ENCODE data around the gene RASGRP1.
"Not testable (repeated sequence)": the region's sequence is repeated elsewhere in the genome, so short reads cannot be mapped to it uniquely, and the experiment has no call there.

Gene RASGRP1

DNA sequence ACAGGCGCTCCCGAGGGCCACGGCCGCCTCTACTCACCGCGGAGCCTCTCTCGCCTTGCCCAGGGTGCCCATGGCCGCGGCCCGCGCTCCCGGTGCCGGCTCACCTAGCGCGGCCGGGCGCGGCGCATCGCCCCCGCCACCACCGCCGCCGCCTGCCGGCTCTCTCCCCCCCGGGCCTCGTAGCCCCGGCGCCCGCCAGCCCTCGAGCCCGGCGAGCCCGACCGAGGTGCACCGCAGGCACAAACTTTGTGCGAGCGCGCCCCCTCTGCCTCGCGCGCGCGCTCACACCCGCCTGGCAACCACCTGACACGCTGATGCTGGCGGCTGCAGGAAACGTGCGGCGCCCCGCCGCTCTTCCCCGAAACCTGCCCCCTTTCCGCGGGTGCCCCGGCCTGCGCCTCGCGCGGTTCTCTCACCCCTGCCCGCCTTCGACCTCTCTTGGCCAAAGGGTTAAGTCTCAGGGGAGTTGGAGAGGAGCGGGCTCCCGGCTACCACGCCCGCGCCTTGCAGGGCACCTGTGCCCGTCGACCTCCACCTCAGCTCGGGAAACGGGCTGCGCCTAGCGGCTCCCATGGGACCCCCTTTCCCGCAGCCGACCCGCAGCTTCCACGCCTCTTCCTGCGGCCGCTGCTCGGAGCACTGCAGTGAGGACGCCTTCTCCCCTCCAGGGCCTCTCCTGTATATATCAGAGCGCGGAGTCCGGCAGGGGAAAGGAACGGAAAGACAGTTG is at the start of gene RASGRP1:
Gene RASGRP1, minus strand, starts transcription at position 258 of the 730 bp plus-strand sequence. Its CDS starts 186 bp downstream, at position 72.
- DNase-seq (ENCODE audit: low read depth), result no peak

GRCh38 chr15:38613085-38613484 is 48.5 kb upstream of the RASGRP1 start:
- no peak for DNase-seq (ENCODE audit: low read depth)

DNA sequence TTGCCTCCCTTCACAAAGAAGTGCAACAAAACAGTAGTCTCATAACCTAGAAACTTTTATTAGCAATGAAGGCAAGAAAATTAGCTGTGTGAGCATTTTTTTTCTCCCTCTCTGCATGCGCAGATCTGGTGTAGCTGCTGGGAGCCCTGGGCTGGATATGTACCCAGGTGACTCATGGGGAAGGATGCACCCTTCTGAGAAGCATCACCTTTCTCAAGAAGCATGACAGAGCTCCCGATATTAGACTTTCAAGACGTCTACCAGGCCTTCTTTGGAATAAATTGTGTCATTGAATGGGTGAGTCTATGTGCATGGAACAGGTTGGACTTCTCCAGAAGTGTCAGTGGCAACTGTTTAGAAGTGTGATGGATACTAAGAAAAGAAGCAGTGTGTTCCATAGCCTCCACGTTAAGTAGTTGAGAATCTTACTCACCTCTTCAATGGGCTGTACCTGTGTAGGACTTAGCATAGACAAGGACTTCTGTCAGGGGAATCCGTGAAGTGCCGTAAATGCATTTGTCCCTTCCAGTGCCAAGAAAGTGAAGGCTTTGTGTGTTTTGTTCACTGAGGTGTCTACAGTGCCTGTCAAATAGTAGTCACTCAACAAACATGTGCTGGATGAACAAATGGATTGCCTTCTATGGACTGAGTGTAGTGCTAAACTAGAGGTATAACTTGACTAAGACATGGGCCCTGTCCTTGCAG is 47.7 kb upstream of the RASGRP1 start:
- DNase-seq (ENCODE audit: low read depth), result no peak

GRCh38 chr15:38611228-38611627 is 46.6 kb upstream of the RASGRP1 start:
- no peak for DNase-seq (ENCODE audit: low read depth)

- no peak for DNase-seq (ENCODE audit: low read depth)
Measured at GRCh38 chr15:38610748-38611147, 46.1 kb upstream of the RASGRP1 start.

- DNase-seq (ENCODE audit: low read depth), result no peak
Measured at GRCh38 chr15:38609097-38609738, 44.6 kb upstream of the RASGRP1 start.

- no peak for DNase-seq (ENCODE audit: low read depth)
Measured at GRCh38 chr15:38608682-38609081, 44.1 kb upstream of the RASGRP1 start.

- DNase-seq (ENCODE audit: low read depth), result no peak
Measured at GRCh38 chr15:38605744-38606143, 41.1 kb upstream of the RASGRP1 start.

DNA sequence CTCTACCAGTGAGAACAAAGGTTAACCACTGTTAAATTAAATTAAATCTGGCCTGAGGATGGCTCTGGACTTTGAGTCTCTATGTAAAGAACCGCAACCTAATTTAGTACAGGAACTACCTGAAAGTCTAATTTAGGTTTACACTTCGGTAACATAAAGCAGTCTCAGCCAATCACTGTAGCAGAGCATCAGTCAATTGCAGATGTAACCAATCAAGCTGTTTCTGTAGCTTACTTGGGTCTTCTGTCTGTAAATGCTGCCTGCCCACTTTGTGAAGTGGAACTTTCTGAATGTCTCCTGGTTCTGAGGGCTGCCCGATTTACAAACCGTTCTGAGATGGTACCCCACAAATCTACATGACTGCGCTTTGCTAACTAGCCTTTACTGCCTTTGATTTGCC is 39.1 kb upstream of the RASGRP1 start:
- DNase-seq (ENCODE audit: low read depth), result no peak

DNA sequence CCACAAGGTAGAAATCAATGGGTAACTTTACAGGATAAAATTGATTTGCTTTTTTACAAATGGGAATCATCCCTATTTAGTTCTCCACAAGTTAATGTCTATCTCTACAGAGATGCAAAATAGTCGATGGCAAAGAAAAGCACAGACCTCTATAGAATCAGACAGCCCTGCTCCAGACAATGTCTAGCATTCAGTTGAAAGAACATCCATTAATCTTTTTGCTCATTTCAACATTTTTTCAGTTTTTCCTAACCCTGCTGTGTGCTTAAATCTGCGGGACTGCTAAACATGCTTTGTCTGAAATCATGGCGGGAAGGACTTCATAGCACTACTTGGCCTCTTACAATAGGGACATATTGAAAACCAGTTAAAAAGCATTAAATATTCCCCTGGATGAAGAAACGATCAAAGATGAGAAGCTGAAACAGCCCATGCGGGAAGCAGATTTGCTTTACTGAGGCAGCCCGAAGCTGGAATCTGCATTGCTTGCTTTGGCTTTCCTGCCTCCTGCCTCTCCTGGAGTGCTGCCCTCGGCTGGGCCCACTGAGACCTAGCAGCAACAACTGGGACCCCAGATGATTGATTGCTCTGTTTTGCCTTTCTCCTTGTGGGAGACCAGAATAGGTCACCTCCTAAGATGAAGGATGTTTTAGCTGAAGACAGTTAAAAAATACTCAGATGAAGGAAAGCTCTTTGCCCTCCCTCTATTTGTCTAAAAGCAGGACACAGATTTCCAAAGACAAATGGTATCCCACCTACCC is 38.5 kb upstream of the RASGRP1 start:
- DNase-seq (ENCODE audit: low read depth), result no peak

GRCh38 chr15:38600236-38600635 is 35.6 kb upstream of the RASGRP1 start:
- DNase-seq (ENCODE audit: low read depth), result no peak

- DNase-seq (ENCODE audit: low read depth), result no peak
Measured at GRCh38 chr15:38598749-38599148, 34.1 kb upstream of the RASGRP1 start.

DNA sequence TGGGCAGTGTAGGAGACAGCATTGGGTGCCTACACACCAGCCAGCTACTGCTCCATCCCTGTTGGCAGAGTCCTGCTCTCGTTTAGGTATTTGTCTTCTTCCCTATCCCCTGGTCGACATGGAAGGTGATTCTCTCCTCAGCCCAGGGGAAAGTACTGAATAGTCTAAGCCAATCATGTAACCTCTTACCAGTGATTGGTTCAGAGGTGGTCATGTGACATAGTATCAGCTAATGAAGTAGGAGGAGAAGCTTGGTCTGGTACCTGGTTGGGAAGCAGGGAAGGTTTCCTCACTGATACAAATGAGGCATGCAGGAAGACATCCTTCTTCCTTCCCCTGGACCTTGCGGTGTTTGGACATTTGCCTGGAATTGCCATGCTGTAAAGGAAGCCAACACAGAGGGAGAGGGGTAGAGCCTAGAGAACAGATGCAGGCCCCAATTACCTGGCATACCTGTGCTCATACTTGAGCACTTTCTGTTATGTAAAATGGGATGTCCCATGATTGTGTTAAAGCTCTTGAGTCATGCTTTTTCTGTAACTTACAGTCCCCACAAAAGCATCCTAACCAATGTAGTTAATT is 32.7 kb upstream of the RASGRP1 start:
- no peak for DNase-seq (ENCODE audit: low read depth)

DNA sequence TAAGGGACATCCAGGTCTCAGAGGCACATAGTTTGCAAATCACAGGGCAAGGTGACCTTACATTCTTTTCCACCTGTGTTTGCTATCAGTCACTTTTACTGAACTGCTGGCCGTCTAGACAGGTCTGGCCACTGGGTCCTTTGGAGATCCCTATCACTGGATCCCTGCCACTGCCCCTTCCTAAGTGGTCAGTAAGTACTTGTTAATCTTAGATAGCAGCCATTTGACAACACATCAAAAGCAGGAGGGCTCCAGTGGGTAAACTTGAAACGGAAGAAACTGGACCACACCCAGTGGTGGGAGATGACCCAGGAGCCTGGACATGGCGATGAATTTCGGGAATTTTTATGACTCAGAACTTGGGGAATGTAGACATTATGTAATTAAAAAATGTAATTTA is 28.9 kb upstream of the RASGRP1 start:
- no peak for DNase-seq (ENCODE audit: low read depth)

DNA sequence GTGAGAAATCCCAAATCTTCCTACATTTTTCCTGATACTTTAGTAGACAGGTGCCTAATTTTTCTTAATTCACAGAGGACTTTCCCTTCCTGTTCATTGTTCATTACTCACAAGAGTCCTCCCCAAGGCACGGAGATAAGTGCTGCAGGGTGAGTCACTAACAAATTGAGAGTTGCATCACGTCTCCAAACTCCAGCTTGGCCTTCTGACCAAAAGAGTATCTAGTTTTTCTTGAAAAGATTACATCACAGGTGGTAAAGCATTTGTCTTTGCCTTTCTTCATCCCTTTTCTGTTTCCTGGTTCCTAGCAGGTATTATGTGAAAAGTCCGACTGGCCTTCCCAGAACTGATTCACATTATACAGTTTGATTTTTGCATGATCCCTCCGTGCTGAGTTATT is 24.9 kb upstream of the RASGRP1 start:
- no peak for DNase-seq (ENCODE audit: low read depth)

- DNase-seq (ENCODE audit: low read depth), result no peak
Measured at GRCh38 chr15:38588672-38589071, 24.1 kb upstream of the RASGRP1 start.

GRCh38 chr15:38587214-38587613 is 22.6 kb upstream of the RASGRP1 start:
- no peak for DNase-seq (ENCODE audit: low read depth)

DNA sequence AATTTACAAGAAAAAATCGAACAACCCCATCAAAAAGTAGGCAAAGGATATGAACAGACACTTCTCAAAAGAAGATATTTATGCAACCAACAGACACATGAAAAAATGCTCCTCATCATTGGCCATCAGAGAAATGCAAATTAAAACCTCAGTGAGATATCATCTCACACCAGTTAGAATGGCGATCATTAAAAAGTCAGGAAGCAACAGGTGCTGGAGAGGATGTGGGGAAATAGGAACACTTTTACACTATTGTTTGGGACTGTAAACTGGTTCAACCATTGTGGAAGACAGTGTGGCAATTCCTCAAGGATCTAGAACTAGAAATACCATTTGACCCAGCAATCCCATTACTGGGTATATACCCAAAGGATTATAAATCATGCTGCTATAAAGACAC is 21.4 kb upstream of the RASGRP1 start:
- DNase-seq (ENCODE audit: low read depth), result not testable (repeated sequence)

GRCh38 chr15:38578626-38579025 is 14.0 kb upstream of the RASGRP1 start:
- DNase-seq (ENCODE audit: low read depth), result no peak

DNA sequence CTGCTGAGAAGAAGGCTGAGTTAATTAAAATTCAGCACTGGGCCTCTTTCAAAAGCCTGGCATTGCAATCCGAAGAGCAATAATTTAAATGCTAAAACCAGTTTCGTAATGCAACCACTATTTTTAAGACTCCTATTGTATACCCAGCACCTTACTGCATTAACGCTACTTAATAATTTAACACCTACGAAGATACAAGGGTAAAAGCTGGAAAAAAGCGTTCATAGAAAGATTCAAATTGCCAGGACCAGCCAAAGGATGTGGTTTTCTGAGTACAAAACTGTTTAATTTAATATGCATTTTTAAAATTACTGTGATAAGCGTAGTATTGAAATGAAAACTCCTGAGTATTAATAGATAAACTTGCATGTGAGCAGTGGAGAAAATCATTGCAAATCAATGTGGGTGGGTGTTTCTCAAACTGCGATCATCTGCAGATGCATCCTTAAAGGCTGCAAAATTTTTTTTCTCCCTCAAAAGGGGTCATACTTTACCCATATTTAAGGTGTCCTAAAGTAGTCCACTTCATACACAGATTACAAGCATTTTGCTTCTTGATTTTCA is 12.9 kb upstream of the RASGRP1 start:
- DNase-seq (ENCODE audit: low read depth), result no peak

DNA sequence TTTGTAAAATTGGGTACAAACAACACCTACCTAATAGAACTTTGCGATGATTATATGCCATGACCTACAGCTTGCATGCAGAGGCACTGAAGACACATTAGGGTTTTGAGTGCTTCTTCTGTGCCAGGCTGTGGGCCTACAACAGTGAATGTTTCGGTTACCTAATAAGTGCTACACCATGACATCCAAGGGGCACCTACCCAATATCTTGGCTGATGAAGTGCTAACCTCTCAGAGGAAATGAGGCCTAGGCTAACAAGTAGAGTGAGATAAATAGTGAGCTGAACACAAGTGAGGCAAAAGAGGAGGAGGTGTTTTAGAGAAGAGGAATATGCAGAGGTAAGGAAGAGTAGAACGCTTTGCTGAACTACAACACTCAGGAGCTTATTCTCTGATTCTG is 12.2 kb upstream of the RASGRP1 start:
- no peak for DNase-seq (ENCODE audit: low read depth)

- no peak for DNase-seq (ENCODE audit: low read depth)
Measured at GRCh38 chr15:38576261-38576660, 11.6 kb upstream of the RASGRP1 start.

Data from CMK (cell line).